Activated naive CD4-positive, alpha-beta T cell treated with anti-CD3 and anti-CD28 coated beads, Interleukin-2, amount 50 U/mL, for 16 hours (primary cell): ENCODE results near the gene PTN.
"Not testable (repeated sequence)": the region's sequence is repeated elsewhere in the genome, so short reads cannot be mapped to it uniquely, and the experiment has no call there.

Experiments
- DNase-seq: peaks from one replicate; pipeline ENCODE4 v3.0.0-alpha.2; 2020

PTN gene

DNA sequence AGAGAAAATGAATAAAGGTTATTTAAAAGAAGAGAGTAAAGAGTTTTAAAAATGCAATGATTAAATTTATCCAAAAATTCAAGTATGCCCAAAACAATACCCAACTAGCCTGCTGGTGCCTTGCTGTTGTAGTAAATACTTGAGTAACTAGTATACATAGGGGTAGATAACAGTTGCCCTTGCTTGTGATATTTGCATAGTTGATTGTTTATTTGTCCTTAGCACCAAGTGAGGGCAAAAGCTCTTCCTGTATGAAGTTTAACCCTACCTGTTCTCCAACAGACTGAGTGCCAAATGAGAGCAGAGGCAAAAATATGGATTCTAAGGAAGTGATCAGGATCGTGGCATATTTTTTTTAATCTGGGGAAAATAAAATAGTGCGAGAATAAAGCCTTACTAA, 85.0 kb downstream of the PTN start:
- no peak for DNase-seq

DNA sequence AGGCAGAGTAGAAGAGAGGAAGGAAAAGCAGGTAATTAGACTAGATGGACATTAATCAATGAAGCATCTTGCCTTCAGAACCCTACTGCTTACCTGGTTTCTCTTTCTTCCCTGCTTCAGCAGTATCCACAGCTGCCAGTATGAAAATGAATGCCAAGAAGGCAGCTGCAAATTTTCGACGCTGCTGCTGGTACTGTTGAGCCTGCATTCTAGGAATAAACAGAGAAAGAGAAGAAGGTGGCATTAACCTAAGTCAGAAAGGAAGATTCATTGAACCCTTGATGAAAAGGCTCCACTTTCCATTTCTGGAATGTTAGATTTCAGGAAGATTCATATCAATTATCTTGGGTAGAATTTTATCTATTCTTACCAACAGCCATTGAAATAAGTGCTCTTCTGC, 88.8 kb downstream of the PTN start:
- DNase-seq, result no peak

DNA sequence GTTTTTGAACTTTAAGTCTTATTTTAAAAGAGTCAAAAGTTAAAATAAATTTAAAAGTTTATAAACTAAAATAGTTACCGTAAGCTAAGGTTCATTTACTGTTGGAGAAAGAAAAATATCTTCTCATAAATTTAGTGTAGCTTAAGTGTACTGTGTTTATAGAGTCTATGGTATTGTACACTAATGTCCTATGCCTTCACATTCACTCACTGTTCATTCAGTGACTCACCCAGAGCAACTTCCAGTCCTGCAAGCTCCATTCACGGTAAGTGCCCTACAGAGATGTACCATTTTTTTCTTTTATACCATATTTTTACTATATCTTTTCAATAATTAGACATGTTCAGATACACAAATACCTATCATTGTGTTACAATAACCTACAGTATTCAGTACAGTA, 97.6 kb downstream of the PTN start:
- DNase-seq, result no peak

DNA sequence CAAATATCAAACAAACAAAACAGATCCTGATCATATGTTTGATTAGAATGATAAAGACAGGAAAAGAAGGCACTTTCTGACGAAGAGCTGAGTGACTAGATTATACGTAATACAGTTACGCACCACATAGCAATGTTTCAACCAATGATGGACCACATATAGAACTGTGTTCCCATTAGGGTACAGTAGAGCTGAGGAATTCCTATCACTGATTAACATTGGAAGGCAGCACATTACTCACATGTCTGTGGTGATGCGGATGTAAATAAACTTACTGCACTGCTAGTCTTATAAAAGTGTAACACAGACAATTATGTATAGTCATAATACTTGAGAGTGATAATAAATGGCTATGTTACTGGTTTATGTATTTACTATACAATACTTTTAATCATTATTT, 98.3 kb downstream of the PTN start:
- no peak for DNase-seq

DNA sequence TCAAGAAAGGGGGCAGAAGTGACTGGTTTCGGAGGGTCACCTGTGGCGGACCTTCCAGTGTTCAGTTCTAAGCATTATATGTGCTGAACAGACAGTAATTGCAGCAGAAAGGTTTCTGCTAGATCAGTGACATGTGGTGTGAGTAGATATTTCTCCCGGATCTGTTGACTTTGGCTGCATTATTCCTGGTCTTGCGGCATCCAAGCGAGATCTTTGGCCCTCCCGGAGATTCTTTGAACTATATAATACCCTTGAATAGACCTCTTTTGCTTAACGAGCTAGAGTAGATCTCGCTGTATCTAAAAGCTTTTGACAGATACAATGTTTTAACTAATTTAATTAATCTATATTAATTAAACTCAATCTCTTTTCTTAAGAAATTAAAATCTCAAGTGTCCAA, 99.8 kb downstream of the PTN start:
- no peak for DNase-seq

DNA sequence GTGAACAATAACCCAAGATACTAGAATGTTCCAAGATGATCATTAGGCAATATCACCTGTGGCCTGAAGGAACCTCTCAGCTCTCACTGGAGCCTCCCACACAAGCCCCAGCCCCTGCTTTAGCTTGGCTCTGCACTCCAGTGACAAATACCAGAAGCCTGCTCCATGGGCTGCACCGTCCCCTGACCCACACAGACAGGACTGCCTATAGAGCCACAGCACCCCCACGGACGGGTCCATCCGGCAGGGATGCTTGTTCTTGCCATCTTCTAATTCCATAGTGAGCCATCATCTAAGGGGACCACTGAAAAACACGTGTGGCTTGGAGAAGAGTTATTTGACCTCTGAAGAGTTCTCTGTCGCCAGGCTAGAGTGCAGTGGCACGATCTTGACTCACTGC, 100.9 kb downstream of the PTN start:
- DNase-seq, result no peak

DNA sequence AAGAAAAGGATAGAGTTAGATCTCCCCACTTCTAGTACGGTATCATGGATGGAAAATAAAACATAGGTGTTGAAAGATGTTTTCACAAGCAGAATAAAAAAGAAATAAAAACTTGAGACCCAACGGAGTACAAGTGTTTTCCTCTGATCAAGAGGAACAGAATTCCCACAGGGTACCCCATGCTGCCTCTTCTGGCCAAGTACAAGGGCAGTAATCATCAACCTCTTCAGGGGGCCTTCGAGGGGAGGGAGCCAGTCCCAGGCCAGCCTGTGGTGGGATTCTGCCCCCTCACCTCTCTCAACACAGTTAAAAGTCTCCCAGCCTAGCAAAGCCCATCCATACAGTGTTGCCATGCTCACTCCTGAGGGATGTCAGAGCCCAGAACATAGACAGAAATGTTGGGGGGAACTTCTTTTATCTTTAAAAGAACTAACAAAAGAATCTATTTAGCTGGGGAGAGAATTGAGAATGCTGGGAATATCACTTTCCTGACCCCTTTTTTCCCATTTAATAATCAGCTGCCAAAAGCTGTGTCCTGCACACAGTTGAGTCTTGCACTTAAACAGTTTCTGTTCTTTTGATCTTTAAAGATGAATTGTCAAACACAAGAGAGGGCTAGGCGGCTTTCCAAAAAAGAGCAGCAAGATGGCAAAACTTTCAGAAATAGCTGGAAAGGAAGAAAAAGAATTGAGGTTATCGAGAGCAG, 101.7 kb downstream of the PTN start:
- DNase-seq, result no peak

DNA sequence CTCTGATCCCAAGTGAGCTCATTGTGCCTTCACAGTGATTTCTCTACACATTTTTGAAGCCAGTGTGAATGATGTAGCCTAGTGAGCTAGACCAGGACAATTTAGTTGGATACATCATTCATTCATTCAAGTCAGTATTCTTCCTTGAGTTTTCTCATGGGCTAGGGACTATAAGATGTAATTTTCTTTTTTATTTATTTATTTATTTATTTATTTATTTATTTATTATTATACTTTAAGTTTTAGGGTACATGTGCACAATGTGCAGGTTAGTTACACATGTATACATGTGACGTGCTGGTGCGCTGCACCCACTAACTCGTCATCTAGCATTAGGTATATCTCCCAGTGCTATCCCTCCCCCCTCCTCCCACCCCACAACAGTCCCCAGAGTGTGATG, 104.3 kb downstream of the PTN start:
- DNase-seq, result not testable (repeated sequence)

DNA sequence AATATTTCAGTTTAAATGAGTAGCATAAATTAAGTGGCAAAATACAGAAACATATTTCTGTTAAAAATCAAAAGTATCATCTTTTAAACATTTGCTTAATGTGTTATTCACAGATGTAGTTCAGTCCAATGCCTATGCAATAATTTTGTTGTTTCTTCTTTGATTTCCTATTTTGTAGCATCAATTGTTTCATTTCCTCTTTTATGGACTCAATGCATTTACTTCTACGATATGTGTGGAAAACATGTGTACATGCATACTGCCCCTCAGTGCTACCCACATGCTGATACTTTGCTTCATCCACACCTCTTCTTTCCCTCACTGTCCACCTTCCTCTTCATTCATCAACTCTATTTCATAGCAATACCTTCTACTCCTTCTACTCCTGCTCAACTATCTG, 108.1 kb downstream of the PTN start:
- no peak for DNase-seq

DNA sequence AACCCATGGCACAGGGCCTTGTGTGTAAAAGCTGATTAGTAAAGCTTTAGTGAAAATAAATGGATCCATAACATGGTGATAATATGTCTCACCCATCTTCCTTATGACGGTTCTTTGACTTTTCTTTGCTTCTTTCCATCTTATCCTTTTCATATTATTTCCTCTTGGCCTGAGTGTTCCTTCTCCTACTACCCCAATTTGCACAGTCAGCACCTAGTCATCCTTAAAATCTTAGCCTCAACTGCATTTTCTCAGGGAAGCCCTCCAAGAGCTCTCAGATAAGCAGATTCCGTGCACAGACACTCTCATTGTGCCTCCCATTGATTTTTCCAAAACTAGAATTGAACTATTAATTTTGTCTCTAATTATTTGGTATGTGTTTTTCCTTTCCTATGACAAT, 112.4 kb downstream of the PTN start:
- no peak for DNase-seq

DNA sequence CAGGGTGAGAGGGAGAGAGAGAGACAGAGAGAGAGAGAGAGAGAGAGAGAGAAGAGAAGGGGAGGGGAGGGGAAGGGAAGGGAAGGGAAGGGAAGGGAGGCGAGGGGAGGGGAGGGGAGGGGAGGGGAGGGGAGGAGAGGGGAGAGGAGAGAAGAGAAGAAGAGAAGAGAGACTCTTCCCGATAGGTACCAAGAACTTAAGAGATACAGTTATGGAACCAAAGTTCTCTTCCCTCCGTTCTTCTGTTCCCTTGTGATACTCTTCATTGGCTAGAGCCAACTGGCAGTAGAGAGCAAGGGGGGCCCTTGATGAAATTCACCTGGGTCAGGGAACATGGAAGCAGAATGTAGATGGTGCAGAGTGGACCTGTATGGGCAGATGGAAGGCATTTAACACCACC, 122.1 kb downstream of the PTN start:
- DNase-seq, result no peak

DNA sequence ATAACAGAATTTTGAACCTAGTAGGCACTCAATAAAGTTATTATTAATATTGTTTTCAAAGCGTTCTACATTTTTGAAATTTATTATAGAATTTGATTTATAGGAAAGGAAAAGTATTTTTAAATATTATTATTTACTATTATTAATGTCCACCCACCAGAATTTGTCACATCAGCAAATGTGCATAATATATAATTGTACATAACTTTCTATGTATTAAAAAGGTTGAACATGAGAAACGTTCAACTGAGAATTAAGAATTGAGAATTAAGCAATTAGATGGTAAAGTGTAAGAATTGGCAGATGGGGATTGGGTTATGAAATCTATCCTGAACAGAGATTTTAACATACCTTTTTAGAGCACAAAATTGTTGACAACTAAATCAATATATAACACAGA, 129.8 kb downstream of the PTN start:
- no peak for DNase-seq

DNA sequence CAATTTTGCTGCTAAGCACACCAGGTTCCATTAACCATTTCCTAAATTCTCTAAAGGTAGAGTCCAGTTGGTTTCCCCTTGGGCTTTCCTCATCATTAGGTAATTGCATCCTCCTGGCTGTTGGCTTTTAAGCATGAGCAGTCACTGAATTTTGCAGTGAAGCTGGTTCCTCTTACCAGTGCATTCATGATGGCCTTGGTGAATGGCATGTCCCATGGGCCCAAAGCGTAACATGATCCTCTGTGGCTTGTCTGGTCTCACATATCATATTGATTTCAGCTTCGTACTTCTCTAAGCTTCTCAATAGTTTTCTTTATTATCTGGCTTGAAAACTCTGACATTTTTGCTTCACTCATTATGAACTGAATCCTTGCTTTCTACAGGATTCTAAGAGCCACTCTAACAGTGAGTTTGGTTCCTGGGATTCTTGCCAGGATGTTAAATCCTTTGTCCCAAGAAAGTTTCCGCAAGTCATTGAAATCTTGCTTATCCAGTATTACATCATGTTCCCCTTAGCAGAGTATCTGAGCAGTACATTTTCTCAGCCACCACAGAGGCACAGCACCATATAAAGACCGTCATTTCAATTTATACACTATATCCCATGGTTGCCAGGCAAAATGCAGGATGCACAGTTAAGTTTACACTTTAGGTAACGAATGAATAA, 134.2 kb downstream of the PTN start:
- DNase-seq, result no peak

DNA sequence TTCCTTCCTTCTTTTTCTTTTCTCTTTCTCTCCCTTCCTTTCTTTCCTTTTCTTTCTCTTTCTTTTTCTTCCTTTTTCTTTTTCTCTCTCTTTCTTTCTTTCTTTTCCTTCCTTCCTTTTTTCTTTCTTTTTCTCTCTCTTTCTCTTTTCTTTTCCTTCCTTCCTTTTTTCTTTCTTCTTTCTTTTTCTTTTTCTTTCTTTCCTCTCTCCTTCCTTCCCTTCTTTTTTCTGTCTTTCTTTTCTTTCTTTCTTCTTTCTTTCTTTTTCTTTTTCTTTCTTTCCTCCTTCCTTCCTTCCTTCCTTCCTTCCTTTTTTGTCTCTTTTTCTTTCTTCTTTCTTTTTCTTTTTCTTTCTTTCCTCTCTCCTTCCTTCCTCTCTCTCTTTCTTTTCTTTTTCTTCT, 136.8 kb downstream of the PTN start:
- DNase-seq, result no peak

DNA sequence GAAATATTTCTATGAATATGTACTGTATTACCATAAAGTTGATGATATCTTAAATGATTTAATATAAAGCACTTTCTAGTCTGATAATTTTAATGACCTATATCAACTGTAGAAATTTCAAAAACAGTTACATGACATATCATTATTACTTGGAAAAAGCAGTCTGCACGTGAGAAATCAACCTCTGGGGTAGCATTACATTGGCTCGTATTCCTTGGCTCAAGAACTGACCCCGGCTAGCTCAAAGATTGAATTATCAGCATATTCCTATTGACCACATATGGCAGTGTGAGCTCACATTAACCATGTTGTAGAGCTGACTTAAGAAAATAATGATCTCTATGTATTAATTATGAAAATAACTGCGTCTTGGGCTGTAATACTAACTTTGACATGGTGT, 139.3 kb downstream of the PTN start:
- DNase-seq, result no peak

DNA sequence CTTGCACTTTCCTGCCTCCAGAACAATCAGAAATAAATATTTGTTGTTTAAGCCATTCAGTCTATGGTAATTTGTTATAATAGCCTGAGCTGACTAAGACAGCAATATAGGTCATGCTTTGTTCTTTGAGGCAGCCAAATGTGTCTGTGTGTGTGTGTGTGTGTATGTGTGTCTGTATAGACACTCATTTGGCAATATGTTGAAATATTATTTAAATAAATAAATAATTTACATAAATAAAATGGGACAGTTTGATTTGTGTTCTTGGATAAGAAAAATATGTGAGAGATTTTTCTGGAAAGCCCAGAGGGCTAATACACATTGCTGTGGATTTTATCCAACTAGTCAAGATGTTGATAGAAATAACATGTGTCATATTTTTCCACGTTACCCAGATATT, 140.2 kb downstream of the PTN start:
- no peak for DNase-seq

DNA sequence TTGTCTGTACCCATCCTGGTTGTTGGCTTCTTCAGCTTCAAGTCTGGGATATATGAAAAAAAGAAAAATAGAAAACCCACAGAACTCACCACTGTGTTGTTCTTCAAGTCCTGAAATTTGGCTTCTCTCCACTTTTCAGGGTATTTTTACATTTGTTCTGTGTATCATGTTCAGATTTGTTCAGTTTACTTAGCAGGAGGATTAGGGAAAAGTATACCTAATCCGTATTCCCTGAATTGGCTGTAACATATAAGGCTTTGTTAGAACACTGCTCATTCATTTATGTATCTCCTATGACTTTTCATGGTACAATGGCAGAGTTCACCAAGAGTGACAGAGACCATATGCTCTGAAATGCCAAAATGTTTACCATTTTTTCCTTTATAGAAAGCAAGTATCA, 146.9 kb downstream of the PTN start:
- no peak for DNase-seq

DNA sequence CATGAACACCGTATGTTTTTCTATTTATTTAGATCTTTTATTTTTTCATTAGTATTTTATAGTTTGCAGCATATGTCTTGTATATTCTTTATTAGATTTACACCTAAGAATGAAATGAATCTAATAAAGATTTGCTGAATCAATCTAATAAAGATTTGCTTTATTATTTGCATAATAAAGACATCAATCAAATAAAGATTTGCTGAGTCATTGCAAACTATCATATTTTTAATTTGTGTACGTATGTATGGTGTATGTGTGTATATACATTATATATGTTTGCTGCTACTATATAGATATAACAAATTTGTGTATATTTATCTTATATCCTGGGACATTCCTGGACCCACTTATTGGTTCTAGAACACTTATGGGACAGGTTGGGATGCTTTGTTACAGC, 147.5 kb downstream of the PTN start:
- DNase-seq, result no peak

DNA sequence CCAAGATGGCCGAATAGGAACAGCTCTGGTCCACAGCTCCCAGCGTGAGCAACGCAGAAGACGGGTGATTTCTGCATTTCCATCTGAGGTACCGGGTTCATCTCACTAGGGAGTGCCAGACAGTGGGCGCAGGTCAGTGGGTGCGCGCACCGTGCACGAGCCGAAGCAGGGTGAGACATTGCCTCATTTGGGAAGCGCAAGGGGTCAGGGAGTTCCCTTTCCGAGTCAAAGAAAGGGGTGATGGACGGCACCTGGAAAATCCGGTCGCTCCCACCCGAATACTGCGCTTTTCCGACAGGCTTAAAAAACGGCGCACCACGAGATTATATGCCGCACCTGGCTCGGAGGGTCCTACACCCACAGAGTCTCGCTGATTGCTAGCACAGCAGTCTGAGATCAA, 161.9 kb downstream of the PTN start:
- DNase-seq, result not testable (repeated sequence)
